A673 (cell line): ENCODE data around the gene IL1RAPL1.

Source experiments
- CTCF ChIP-seq: fragments of 300-800, 200-600 bp; sonication (generic); conservative IDR thresholded peaks from 2 replicates; pipeline ENCODE4 v1.5.1; 2017; ENCODE audit warnings: low read depth, mild to moderate bottlenecking, antibody characterized with exemption, low read length, moderate library complexity, mixed read lengths
- EZH2 ChIP-seq: fragments of 200-600 bp; sonication (generic); IDR thresholded peaks from 2 replicates; pipeline ENCODE4 v1.6.1; 2017; ENCODE audit warnings: borderline replicate concordance, low read depth, mild to moderate bottlenecking, mixed read lengths, antibody characterized with exemption, low read length; ENCODE audit not compliant: poor library complexity, severe bottlenecking

DNA sequence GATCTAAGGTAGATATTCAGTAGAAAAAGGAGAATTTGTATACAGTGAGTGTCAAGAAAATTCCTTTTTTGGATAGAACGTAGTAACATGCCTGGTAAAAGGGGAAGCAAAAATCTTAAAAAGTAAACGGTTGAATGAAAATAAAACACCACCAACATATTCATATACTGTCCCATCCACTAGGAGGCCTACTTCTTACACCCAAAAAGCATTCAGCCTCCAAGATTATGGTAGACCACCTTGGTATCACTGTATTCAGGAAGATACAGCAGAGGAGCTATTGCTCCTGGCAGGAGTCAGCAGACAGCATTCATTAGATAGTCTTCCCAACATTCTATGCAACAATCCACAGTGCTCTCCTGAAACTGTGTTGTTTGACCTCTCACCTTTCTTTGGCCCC lies 1353.5 kb downstream of the IL1RAPL1 start:
- TF ChIP-seq CTCF (peak; percentile 33; the same call in 1 of the 2 replicates), EZH2 (no peak)
